HG02798 (cell line): ENCODE data around the gene MYH11.

Experiments
- ATAC-seq: cut with Tn5 transposase; IDR thresholded peaks from one replicate; pipeline ENCODE4 v1.9.1; 2021; ENCODE audit warnings: mild to moderate bottlenecking; ENCODE audit not compliant: unreplicated experiment, poor library complexity

The MYH11 gene

DNA sequence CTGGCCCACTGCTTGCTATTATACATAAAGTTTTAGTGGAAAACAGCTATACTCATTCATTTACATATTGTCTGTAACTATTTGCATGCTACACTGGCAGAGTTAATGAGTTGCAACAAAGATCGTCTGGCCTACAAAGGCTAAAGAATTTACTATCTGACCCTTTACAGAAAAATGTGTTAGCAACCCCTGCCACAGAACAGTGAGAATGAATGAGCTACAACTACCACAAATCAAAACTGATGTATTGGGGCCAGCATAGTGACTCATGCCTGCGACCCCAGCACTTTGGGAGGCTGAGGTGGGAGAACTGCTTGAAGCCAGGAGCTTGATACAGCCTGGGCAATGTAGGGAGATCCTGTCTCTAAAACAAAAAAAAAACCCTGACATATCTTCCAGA lies 92.7 kb downstream of the MYH11 start:
- ATAC-seq: no peak

- no peak for ATAC-seq
Observed at GRCh38 chr16:15760129-15760528, 96.7 kb downstream of the MYH11 start.

DNA sequence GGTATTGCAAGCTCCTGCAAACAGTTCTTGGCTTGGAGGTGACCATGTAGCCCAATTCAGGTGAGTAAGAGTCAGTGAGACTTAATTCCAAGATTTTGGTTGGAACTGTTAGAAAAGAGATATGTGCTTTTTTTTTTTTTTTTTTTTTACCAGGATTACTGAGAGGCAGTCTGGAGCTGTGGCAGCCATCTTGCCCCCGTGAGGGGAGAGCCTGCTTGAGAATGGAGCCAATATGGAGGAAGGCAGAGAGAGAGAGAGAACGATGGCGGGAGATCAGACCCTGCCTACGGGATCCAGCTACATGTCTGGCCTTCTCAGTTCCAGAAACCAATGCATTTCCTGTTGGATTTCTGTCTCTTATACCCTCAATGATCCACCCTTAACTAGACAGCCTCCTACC lies 97.8 kb downstream of the MYH11 start:
- ATAC-seq: no peak

GRCh38 chr16:15757630-15758251 lies 99.1 kb downstream of the MYH11 start:
- ATAC-seq: no peak

DNA sequence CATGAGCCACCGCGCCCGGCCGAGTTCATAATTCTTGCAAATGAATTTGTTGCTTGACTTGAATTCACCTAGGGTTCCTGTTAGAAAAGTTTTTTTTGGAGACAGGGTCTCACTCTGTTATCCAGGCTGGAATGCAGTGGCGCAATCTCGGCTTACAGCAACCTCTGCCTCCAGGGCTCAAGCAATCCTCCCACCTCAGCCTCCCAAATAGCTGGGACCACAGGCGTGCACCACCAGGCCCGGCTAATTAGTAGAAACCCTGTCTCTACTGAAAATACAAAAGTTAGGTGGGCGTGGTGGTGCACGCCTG lies 99.8 kb downstream of the MYH11 start:
- ATAC-seq: no peak

DNA sequence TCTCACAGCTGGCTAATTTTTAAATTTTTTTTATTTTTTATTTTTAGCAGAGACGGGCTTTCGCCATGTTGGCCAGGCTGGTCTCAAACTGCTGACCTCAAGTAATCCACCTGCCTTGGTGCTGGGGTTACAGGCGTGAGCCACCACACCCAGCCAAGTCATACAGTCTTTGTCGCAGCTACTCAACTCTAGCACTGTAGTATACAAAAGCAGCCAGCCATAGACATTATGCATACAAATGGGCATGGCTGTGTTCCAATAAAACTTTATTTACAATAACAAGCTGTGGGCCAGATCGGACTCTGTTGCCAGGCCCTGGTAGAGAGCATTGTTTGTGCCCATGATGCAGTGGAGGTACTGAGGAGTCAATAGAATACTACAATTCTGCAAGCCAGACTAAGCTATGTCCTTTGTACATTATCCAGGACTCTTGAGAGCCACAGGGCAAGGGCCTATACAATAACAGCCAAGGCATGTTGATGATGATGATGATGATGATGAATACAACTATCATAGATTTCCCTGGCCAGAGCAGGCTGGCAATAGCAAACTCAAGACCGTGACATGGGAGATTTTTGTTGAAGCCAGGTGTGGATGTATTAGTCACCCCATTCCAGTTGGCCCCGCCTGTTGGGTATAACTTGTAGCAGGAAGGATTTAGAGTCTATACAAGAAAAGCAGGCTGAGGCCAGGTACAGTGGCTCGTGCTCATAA lies 101.8 kb downstream of the MYH11 start:
- no peak for ATAC-seq

DNA sequence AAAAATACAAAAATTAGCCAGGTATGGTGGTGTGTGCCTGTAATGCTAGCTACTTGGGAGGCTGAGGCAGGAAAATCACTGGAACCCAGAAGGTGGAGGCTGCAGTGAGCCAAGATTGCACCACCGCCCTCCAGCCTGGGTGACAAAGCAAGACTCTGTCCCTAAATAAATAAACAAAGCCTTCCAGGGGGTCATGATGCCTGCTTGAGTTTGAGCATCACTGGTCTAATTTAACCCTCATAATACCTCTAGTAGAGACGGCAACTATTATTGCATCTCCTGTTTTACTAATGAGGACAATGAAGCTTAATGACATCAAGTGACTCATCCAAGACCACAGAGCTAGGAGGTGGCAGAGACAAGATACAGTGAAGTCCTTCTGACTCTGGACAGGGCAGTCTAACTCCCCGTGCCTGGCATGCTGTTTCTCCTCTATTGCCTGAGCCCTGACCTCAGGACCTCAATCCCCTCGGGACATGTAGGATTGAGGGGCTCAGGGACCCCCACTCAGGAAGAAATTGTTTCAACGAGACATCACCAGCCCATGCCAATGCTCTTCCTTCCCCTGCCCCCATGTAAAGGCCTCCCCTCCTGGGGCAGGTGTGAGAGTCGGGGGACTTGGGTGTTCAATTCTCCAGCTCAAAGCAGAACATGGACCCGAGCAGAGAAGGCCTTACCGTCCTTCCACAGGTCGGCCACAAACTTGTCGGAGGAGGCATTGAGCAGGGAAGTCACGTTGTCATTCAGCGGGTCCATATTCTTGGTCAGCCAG lies 103.9 kb downstream of the MYH11 start:
- ATAC-seq: no peak

GRCh38 chr16:15751940-15752339 lies 104.9 kb downstream of the MYH11 start:
- no peak for ATAC-seq

- ATAC-seq: no peak
Observed at GRCh38 chr16:15749985-15750384, 106.8 kb downstream of the MYH11 start.

GRCh38 chr16:15749371-15749770 lies 107.5 kb downstream of the MYH11 start:
- no peak for ATAC-seq

DNA sequence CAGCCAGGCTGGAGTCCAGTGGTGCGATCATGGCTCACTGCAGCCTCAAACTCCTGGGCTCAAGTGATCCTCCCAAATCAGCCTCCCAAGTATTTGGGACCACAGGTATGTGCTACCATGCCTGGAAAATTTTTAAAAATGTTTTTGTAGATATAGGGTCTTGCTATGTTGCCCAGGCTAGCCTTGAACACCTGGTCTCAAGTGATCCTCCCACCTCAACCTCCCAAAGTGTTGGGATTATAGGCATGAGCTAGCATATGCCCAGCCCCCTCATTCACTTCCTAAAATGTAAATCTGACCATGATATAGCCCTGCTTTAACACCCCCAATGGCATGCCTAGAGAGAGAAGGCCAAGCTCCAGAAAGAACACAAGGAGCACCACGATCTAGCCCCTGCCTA lies 108.2 kb downstream of the MYH11 start:
- no peak for ATAC-seq

- no peak for ATAC-seq
Observed at GRCh38 chr16:15747937-15748336, 108.9 kb downstream of the MYH11 start.

DNA sequence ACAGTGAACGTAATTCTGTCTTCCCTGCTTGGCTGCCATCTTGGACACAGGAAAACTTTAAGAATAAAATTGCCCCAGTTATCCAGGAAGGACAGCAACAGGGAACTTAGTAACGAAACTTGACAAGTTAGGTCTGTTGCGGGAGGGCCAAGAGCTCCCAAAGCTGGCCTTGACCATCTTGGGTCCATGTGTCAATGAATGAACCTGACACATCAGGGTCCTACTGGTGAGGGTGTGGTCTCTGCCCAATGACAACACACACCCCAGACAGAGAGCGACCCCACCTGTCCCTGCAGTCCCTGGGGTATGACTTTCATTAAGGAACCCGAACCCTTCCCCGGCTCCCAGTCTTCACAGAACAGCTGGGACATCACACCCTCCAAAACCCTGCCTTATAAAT lies 110.5 kb downstream of the MYH11 start:
- ATAC-seq: no peak

DNA sequence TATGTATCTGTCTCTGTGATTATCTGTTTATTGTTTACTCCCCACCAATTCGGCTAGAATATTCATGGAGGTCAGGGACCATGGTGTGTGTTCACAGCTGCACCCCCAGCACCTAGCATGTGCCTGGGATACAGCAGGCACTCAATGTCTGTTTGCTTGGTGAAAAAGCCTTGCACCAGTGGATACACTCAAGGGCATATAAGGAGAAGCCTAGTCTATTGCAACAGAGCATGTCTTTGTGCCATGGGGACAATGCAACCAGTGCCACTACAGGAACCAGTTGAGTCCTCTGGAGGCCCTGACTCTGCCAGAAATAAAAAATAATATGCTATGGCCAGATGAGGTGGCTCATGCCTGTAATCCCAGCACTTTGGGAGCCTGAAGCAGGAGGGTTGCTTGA lies 113.2 kb downstream of the MYH11 start:
- no peak for ATAC-seq

DNA sequence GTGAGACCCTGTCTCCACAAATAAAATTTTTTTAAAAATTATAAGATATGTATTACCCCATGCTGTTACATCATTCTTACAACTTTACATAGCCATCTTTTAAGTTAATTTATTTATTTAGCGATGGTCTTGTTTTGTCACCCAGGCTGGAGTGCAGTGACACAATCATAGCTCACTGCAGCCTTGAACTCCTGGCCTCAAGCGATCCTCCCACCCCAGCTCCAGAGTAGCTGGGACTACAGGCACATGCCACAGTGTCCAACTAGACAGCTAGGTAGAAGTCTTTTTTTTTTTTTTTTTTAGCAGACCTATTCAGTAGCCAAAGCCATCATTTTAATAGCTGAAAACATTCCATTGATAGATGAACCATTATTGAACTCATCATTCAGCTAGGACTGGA lies 114.1 kb downstream of the MYH11 start:
- ATAC-seq: no peak

GRCh38 chr16:15741207-15741871 lies 115.5 kb downstream of the MYH11 start:
- ATAC-seq: no peak

GRCh38 chr16:15739950-15740349 lies 116.9 kb downstream of the MYH11 start:
- no peak for ATAC-seq

- no peak for ATAC-seq
Observed at GRCh38 chr16:15739464-15739863, 117.4 kb downstream of the MYH11 start.

DNA sequence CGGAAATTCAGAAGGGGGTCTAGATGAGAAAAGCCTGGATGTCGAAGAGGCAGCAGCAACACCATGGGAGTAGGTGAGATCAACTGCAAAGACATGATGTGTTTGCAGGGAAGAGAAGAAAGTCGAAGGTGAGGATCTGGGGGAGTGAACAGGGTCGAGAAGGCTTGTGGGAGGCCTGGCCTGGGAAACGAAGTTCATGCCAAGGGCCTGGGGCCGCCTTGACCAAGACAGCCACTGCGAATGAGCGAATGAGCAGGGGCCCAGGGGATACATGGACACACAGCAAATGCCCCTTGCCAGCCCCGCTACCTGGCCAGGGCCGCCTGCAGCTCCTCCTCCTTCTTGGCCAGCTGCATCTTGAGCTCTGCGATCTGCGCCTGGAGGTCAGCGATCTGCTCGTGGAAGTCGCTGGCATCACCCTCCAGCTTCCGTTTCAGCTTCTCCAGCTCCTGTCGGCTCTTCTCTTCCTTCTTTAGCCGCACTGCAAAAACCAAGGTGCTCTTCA lies 119.6 kb downstream of the MYH11 start:
- ATAC-seq: no peak

DNA sequence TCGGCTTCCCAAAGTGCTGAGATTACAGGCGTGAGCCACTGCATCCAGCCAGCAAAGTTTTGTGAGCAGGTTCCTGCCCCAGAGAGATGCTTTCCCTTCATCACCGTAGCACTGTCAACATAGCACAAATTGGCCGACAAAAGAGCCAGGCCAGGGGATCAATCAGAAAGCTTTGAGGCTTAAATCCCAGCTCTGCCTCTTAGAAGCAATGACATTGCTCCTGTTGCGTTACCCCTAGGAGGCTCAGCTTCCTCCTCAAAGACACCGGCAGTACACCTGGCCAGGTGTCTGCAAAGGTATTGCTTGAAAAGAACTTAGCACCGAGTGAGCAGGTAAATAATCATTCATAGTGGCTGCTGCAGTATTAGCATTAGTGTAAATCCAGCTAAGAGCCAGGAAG lies 120.3 kb downstream of the MYH11 start:
- ATAC-seq: no peak

GRCh38 chr16:15735610-15736009 lies 121.2 kb downstream of the MYH11 start:
- ATAC-seq: no peak
